GM21576 (cell line): ENCODE data around the gene DDTL.
"Not testable (repeated sequence)": the region's sequence is repeated elsewhere in the genome, so short reads cannot be mapped to it uniquely, and the experiment has no call there.

Source experiments
- ATAC-seq: cut with Tn5 transposase; IDR thresholded peaks from one replicate; pipeline ENCODE4 v1.9.1; 2021; ENCODE audit warnings: mild to moderate bottlenecking, moderate library complexity; ENCODE audit not compliant: unreplicated experiment

Gene DDTL

GRCh38 chr22:23969071-23969470 lies 2.4 kb downstream of the DDTL start:
- ATAC-seq: no peak

GRCh38 chr22:23970201-23970641 lies 3.5 kb downstream of the DDTL start:
- no peak for ATAC-seq

- ATAC-seq: no peak
These were observed 4.3 kb downstream of the DDTL start for GRCh38 chr22:23970816-23971486.

- not testable (repeated sequence) for ATAC-seq
These were observed 5.2 kb downstream of the DDTL start for GRCh38 chr22:23971927-23972326.

GRCh38 chr22:23974345-23974744 lies 7.7 kb downstream of the DDTL start, which contains the start of gene DDT:
DDT (minus strand) TSS chr22:23974441; CDS start chr22:23974414, 27 bp downstream.
- peak; percentile 91 for ATAC-seq

GRCh38 chr22:23974836-23975352 lies 8.2 kb downstream of the DDTL start:
- ATAC-seq: not testable (repeated sequence)

GRCh38 chr22:23977304-23977703 lies 10.6 kb downstream of the DDTL start:
- ATAC-seq: not testable (repeated sequence)

- ATAC-seq: not testable (repeated sequence)
These were observed 13.0 kb downstream of the DDTL start, which contains the start of gene GSTT2 for GRCh38 chr22:23979557-23980240. GSTT2 (plus strand) TSS chr22:23980134.

- ATAC-seq: not testable (repeated sequence)
These were observed 13.9 kb downstream of the DDTL start for GRCh38 chr22:23980567-23980966.

GRCh38 chr22:23984430-23984829 lies 17.7 kb downstream of the DDTL start:
- ATAC-seq: no peak

GRCh38 chr22:23986089-23986488 lies 19.4 kb downstream of the DDTL start:
- not testable (repeated sequence) for ATAC-seq

- ATAC-seq: not testable (repeated sequence)
These were observed 20.0 kb downstream of the DDTL start for GRCh38 chr22:23986538-23987178.

- ATAC-seq: not testable (repeated sequence)
These were observed 23.0 kb downstream of the DDTL start for GRCh38 chr22:23989583-23990244.

- not testable (repeated sequence) for ATAC-seq
These were observed 26.4 kb downstream of the DDTL start for GRCh38 chr22:23993080-23993479.

- not testable (repeated sequence) for ATAC-seq
These were observed 27.0 kb downstream of the DDTL start for GRCh38 chr22:23993581-23994177.

- ATAC-seq: no peak
These were observed 30.4 kb downstream of the DDTL start for GRCh38 chr22:23997092-23997491.

GRCh38 chr22:23999779-24000178 lies 33.1 kb downstream of the DDTL start:
- not testable (repeated sequence) for ATAC-seq

- ATAC-seq: no peak
These were observed 34.6 kb downstream of the DDTL start for GRCh38 chr22:24001314-24001713.

GRCh38 chr22:24002272-24002671 lies 35.6 kb downstream of the DDTL start:
- no peak for ATAC-seq

- no peak for ATAC-seq
These were observed 36.2 kb downstream of the DDTL start for GRCh38 chr22:24002851-24003250.
